ENCODE measurements around the gene AMMECR1.

AMMECR1 gene

DNA sequence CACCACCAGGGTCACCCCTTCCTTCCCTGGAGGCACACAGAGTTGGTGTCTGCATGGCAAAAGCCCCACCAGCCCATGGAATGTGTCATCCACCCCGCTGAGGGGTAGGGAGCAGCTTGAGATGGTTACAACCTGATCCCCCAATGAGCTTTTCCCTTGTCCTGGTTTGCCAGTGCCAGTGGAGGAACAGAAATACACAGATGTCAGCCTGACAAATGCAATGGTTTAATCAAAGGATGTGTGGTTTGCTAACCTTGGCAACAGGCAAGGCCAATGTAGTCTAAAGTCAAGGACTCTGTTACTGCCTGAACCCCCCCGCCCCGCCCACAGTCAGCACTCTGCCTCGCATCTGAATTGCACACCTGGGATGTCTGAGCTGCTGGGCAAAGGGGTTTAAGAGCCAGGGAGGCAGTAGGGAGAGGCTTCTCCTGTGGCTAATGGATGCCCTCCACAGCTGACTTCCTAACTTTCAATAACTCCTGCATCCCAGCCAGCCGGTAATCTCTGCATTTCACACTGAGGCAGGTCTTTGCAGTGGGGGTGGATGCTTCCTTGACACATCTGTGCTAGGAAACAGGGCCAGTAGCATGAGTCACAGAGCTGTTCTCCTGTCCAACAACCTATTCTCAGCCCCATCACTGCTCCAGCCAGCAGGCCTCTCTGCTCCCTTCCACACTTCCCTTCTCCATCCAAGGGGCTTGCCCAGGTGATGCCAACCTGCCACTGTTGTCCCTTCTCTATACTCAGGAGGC, 137.5 kb downstream of the AMMECR1 start:
- Histone ChIP-seq H3K9me2 (replicated peaks; ENCODE audit: low read depth, low read length) (no peaks in the 10 kb centered on the region), H3K36me3 (ENCODE audit: insufficient read depth, low read length) (peaks cover 4% of the 10 kb centered on the region; the same call in 1 of the 2 replicates), H3F3A (ENCODE audit: low read depth) (peaks cover 6% of the 10 kb centered on the region; the same call in 1 of the 2 replicates), H3K9me3 (ENCODE audit: insufficient read depth, low read depth, low read length) (no peaks in the 10 kb centered on the region), H3K9ac (ENCODE audit: low read depth, low read length, poor library complexity, severe bottlenecking) (no peak overlapping the region), H2AFZ (ENCODE audit: low read length) (no peak overlapping the region), H3K4me3 (ENCODE audit: low read length, poor library complexity, severe bottlenecking) (no peak overlapping the region), H3K79me2 (ENCODE audit: insufficient read depth, low read length) (no peaks in the 10 kb centered on the region), H3K4me1 (ENCODE audit: insufficient read depth, low read length, poor library complexity, severe bottlenecking) (peaks cover 6% of the 10 kb centered on the region), H4K20me1 (ENCODE audit: insufficient read depth, low read length, poor library complexity, severe bottlenecking) (no peaks in the 10 kb centered on the region), H3K27me3 (ENCODE audit: insufficient read depth, low read length, poor library complexity, severe bottlenecking) (no peaks in the 10 kb centered on the region), H3K4me2 (ENCODE audit: low read depth, low read length, poor library complexity, severe bottlenecking) (no peak overlapping the region)
- no peak for TF ChIP-seq EZH2phosphoT487 (IDR thresholded peaks at IDR 0.05; ENCODE audit: borderline replicate concordance)
- TF ChIP-seq, protein P1, sequence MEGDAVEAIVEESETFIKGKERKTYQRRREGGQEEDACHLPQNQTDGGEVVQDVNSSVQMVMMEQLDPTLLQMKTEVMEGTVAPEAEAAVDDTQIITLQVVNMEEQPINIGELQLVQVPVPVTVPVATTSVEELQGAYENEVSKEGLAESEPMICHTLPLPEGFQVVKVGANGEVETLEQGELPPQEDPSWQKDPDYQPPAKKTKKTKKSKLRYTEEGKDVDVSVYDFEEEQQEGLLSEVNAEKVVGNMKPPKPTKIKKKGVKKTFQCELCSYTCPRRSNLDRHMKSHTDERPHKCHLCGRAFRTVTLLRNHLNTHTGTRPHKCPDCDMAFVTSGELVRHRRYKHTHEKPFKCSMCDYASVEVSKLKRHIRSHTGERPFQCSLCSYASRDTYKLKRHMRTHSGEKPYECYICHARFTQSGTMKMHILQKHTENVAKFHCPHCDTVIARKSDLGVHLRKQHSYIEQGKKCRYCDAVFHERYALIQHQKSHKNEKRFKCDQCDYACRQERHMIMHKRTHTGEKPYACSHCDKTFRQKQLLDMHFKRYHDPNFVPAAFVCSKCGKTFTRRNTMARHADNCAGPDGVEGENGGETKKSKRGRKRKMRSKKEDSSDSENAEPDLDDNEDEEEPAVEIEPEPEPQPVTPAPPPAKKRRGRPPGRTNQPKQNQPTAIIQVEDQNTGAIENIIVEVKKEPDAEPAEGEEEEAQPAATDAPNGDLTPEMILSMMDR (conservative IDR thresholded peaks at IDR 0.05; ENCODE audit: low read length): no peak

DNA sequence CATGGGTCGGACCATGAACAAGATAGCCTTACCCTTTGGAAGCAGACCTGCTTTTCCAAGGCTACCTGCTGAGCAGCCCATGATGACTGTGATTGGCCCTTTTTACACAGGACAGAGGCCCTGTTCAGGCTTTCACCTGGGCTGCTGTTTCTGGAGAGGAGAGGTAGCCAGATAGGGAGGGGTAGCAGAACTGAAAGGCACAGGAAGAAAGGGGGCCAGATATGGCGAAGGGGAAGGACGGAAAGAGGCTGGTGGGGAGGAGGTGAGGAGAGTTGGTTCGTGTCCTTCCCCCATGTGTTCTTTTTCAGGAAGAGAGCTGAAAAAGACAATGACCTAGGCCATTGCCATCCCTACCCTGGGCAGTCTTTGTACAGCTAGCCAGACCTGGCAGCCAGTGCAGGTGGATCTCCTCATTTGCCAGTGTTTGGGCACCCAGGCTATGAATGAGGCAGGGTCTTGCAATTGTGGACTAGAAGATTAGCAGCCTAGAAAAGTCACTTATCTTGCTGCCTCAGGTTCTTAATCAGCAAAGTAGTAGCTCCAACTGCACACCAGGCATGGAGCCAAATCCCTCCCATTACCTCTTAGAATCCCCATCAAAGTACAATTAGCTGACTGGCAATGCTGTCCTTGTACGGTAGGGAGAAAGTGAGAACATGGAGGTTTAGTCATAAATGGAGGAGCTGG, 139.6 kb downstream of the AMMECR1 start:
- TF ChIP-seq EZH2phosphoT487 (IDR thresholded peaks at IDR 0.05; ENCODE audit: borderline replicate concordance): no peak
- TF ChIP-seq, protein P1 (conservative IDR thresholded peaks at IDR 0.05; ENCODE audit: low read length): no peak
- Histone ChIP-seq H3F3A (ENCODE audit: low read depth) (no peaks in the 10 kb centered on the region), H2AFZ (ENCODE audit: low read length) (no peak overlapping the region), H3K27me3 (ENCODE audit: insufficient read depth, low read length, poor library complexity, severe bottlenecking) (no peaks in the 10 kb centered on the region), H3K36me3 (ENCODE audit: insufficient read depth, low read length) (peaks cover 19% of the 10 kb centered on the region; the same call in 1 of the 2 replicates), H3K9ac (ENCODE audit: low read depth, low read length, poor library complexity, severe bottlenecking) (no peak overlapping the region), H3K79me2 (ENCODE audit: insufficient read depth, low read length) (no peaks in the 10 kb centered on the region), H4K20me1 (ENCODE audit: insufficient read depth, low read length, poor library complexity, severe bottlenecking) (no peaks in the 10 kb centered on the region), H3K4me1 (ENCODE audit: insufficient read depth, low read length, poor library complexity, severe bottlenecking) (no peaks in the 10 kb centered on the region), H3K4me3 (ENCODE audit: low read length, poor library complexity, severe bottlenecking) (no peak overlapping the region), H3K9me3 (ENCODE audit: insufficient read depth, low read depth, low read length) (no peaks in the 10 kb centered on the region), H3K9me2 (replicated peaks; ENCODE audit: low read depth, low read length) (no peaks in the 10 kb centered on the region), H3K4me2 (ENCODE audit: low read depth, low read length, poor library complexity, severe bottlenecking) (no peak overlapping the region)

DNA sequence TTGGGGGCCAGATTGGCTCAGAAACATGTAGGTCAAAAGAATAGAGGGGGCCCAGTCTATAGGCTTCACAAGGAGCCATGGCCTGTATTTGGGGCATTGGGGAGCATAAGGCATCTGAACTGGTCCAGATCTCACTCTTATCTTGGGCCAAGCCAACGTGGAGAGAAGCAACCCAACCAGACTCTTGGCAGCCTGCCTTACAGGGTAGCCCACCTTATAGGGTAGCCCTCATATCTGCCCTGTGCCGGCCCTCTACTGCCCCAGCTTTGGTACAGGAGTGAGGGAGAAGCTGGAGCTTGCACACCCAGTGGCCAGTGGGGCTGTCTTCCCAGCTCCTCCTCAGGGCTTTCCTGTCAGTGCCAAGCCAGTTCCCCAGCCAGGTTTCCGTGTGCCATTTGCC, 142.2 kb downstream of the AMMECR1 start:
- no peaks in the 10 kb centered on the region for H3K4me1 ChIP-seq (ENCODE audit: insufficient read depth, low read length, poor library complexity, severe bottlenecking)
- H3K9me3 ChIP-seq (ENCODE audit: insufficient read depth, low read depth, low read length): no peaks in the 10 kb centered on the region
- H3K9ac ChIP-seq (ENCODE audit: low read depth, low read length, poor library complexity, severe bottlenecking): no peak overlapping the region
- H2AFZ ChIP-seq (ENCODE audit: low read length): no peak overlapping the region
- no peaks in the 10 kb centered on the region for H3K9me2 ChIP-seq (replicated peaks; ENCODE audit: low read depth, low read length)
- H3K27me3 ChIP-seq (ENCODE audit: insufficient read depth, low read length, poor library complexity, severe bottlenecking): no peaks in the 10 kb centered on the region
- no peak for TF ChIP-seq EZH2phosphoT487 (IDR thresholded peaks at IDR 0.05; ENCODE audit: borderline replicate concordance)
- TF ChIP-seq, protein P1 (conservative IDR thresholded peaks at IDR 0.05; ENCODE audit: low read length): no peak
- H3K79me2 ChIP-seq (ENCODE audit: insufficient read depth, low read length): no peaks in the 10 kb centered on the region
- no peaks in the 10 kb centered on the region for H3F3A ChIP-seq (ENCODE audit: low read depth)
- no peak overlapping the region for H3K4me2 ChIP-seq (ENCODE audit: low read depth, low read length, poor library complexity, severe bottlenecking)
- H4K20me1 ChIP-seq (ENCODE audit: insufficient read depth, low read length, poor library complexity, severe bottlenecking): no peaks in the 10 kb centered on the region
- no peak overlapping the region for H3K4me3 ChIP-seq (ENCODE audit: low read length, poor library complexity, severe bottlenecking)
- peaks cover 42% of the 10 kb centered on the region; the same call in 1 of the 2 replicates for H3K36me3 ChIP-seq (ENCODE audit: insufficient read depth, low read length)

All from Loucy (cell line).